ENCODE data around the gene SMCHD1. TPM values are rescaled to one million over a fixed set of nuclear protein-coding genes. Genes with fewer than 3 reads are reported as not detected.

SMCHD1 gene
- total and polyA plus RNA-seq, 4 donors, result 7.9 to 88.9 (median 46.6) TPM

DNA sequence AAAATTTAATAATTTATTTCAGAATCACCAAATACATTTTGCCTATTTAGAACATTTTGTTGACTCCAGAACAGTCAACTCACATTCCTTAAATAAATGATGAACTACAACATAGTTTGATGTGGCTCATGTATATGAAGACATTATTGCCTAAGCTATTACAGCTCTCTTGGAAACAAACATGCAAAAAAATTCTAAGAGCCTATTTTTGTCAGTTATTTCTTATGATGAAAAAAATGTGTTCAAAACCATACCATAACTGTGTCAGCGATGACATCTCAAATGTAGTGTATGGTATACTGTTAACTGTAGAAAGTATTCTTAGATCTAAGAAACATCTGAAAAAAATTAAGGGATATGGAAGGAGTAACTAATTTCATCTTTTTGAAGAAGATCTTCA is 185.0 kb downstream of the SMCHD1 start:
- no peak overlapping the region for H3K27ac ChIP-seq (ENCODE audit: low read depth in 1 of 2, low read length in 2 of 2)
- H3K36me3 ChIP-seq (ENCODE audit: control insufficient read depth in 1 of 2, insufficient read depth in 2 of 2, low read length in 1 of 2), result no peaks in the 10 kb centered on the region
- no peak overlapping the region for H3K4me3 ChIP-seq (ENCODE audit: low read length in 2 of 2)
- no peaks in the 10 kb centered on the region for H3K4me1 ChIP-seq (ENCODE audit: control insufficient read depth in 1 of 2, insufficient read depth in 2 of 2, low read length in 2 of 2)
- H3K27me3 ChIP-seq (ENCODE audit: control insufficient read depth in 1 of 2, insufficient read depth in 2 of 2, low read length in 1 of 2), result no peaks in the 10 kb centered on the region
- intact Hi-C loops (cut with DNase I), result no loop called here
- ATAC-seq (ENCODE audit: low FRiP score), result no peak
- no peak for DNase-seq
- H3K9me3 ChIP-seq (ENCODE audit: control insufficient read depth, low read length), result no peaks in the 10 kb centered on the region
- 84 to 89% methylated on average over 1 of the region's 1 CpG for WGBS, 2 donors

DNA sequence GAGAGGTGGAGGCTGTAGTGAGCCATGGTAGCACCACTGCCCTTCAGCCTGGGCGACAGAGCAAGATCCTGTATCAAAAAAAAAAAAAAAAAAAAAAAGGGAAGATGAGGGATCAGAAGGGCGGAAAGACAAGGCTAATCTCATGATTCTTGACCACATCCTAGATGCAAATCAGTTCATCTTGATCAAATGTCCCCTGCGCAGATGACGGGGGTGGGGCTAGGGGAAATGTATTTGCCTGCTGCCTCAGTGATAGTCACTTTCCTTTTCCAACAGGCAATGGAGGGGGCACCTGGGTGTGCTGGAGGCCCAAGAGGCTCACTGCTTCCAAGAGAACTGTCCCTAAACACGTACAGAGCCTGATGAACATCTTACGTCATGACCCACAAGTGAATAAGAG is 187.6 kb downstream of the SMCHD1 start:
- Histone ChIP-seq H3K9me3 (ENCODE audit: control insufficient read depth, low read length) (no peaks in the 10 kb centered on the region), H3K36me3 (ENCODE audit: control insufficient read depth in 1 of 2, insufficient read depth in 2 of 2, low read length in 1 of 2) (no peaks in the 10 kb centered on the region), H3K27me3 (ENCODE audit: control insufficient read depth in 1 of 2, insufficient read depth in 2 of 2, low read length in 1 of 2) (no peaks in the 10 kb centered on the region), H3K27ac (ENCODE audit: low read depth in 1 of 2, low read length in 2 of 2) (no peak overlapping the region), H3K4me1 (ENCODE audit: control insufficient read depth in 1 of 2, insufficient read depth in 2 of 2, low read length in 2 of 2) (no peaks in the 10 kb centered on the region), H3K4me3 (ENCODE audit: low read length in 2 of 2) (no peak overlapping the region)
- intact Hi-C loops (cut with DNase I), result no loop called here
- ATAC-seq (ENCODE audit: low FRiP score) (no peak), DNase-seq (peak in 1 of 2 donors; percentile 79)
- 80 to 81% methylated on average over 6 of the region's 6 CpGs for WGBS, 2 donors

DNA sequence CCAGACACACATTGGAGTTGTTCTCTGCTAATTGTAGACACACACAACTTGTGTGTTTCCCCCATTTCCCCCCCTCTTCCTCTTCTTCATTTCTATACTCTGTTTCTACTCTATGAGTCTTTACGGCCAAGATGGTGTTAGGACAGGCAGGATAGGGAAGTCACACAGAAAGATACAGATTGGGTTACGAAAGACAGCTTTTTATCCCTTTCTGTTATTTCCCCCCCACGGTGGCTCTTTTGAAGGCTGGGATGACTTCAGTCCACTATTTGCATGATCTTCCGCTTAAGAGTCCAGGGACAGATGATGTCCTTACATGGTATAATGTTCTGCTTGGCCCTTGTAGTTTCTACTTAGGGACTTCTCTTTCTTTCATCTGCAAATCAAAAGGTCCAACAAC is 189.6 kb downstream of the SMCHD1 start:
- Histone ChIP-seq H3K9me3 (ENCODE audit: control insufficient read depth, low read length) (no peaks in the 10 kb centered on the region), H3K27me3 (ENCODE audit: control insufficient read depth in 1 of 2, insufficient read depth in 2 of 2, low read length in 1 of 2) (no peaks in the 10 kb centered on the region), H3K4me1 (ENCODE audit: control insufficient read depth in 1 of 2, insufficient read depth in 2 of 2, low read length in 2 of 2) (no peaks in the 10 kb centered on the region), H3K4me3 (ENCODE audit: low read length in 2 of 2) (no peak overlapping the region), H3K36me3 (ENCODE audit: control insufficient read depth in 1 of 2, insufficient read depth in 2 of 2, low read length in 1 of 2) (no peaks in the 10 kb centered on the region), H3K27ac (ENCODE audit: low read depth in 1 of 2, low read length in 2 of 2) (no peak overlapping the region)
- intact Hi-C loops (cut with DNase I), result loop anchor here in 1 of 2 donors (5.0 kb wide), 1 partner anchor 38 kb away; no protein-coding TSS in a partner anchor
- ATAC-seq (ENCODE audit: low FRiP score), result no peak
- 90 to 95% methylated on average over 4 of the region's 4 CpGs for WGBS, 2 donors
- no peak for DNase-seq

DNA sequence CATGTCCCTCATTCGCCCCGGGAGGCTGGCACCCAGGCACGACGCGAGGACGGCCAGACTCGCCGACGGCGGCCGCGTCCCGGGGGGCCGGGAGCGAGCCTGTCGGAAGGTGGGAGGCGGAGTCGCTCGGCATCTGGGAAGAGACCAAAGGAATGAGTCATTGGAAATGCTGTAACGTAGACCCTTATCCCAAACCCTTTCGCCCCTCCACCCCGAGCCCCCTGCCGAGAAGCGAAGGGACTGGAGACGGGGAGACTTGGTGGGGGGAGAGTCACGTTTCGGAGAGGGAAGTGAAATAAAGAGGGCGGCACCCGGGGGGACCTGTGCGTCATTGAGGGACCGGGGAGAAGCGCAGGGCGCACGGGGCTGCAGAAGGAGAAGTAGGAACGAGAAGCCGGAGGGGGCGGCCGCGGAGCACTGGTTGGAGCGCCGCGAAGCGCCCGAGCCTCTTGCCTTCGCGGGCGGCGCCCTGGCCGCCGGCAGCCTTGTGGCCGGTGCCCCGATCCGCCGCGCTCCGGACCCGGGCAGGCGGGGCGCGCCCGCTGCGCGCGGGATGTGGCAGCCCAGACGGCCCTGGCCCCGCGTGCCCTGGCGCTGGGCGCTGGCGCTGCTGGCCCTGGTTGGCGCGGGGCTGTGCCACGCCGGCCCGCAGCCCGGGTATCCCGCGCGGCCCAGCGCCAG is 191.2 kb downstream of the SMCHD1 start, which contains the start of gene EMILIN2:
EMILIN2 (plus strand) TSS at position 371 of the 681 bp plus-strand sequence; CDS start at position 554, 183 bp downstream.
- Histone ChIP-seq H3K36me3 (ENCODE audit: control insufficient read depth in 1 of 2, insufficient read depth in 2 of 2, low read length in 1 of 2) (no peaks in the 10 kb centered on the region), H3K27me3 (ENCODE audit: control insufficient read depth in 1 of 2, insufficient read depth in 2 of 2, low read length in 1 of 2) (no peaks in the 10 kb centered on the region), H3K4me3 (ENCODE audit: low read length in 2 of 2) (peak within 1 kb of the TSS; percentile 32 to 49), H3K9me3 (ENCODE audit: control insufficient read depth, low read length) (no peaks in the 10 kb centered on the region), H3K27ac (ENCODE audit: low read depth in 1 of 2, low read length in 2 of 2) (no peak within 1 kb of the TSS), H3K4me1 (ENCODE audit: control insufficient read depth in 1 of 2, insufficient read depth in 2 of 2, low read length in 2 of 2) (no peaks in the 10 kb centered on the region)
- ATAC-seq (ENCODE audit: low FRiP score), result peak; percentile 70
- DNase-seq, result peak; percentile 92 to 94
- WGBS, 2 donors, result 0 to 1% methylated on average over 67 to 80 of the region's 80 CpGs
- intact Hi-C loops (cut with DNase I), result loop anchor here in 1 of 2 donors (5.0 kb wide), 1 partner anchor 39 kb away; no protein-coding TSS in a partner anchor

DNA sequence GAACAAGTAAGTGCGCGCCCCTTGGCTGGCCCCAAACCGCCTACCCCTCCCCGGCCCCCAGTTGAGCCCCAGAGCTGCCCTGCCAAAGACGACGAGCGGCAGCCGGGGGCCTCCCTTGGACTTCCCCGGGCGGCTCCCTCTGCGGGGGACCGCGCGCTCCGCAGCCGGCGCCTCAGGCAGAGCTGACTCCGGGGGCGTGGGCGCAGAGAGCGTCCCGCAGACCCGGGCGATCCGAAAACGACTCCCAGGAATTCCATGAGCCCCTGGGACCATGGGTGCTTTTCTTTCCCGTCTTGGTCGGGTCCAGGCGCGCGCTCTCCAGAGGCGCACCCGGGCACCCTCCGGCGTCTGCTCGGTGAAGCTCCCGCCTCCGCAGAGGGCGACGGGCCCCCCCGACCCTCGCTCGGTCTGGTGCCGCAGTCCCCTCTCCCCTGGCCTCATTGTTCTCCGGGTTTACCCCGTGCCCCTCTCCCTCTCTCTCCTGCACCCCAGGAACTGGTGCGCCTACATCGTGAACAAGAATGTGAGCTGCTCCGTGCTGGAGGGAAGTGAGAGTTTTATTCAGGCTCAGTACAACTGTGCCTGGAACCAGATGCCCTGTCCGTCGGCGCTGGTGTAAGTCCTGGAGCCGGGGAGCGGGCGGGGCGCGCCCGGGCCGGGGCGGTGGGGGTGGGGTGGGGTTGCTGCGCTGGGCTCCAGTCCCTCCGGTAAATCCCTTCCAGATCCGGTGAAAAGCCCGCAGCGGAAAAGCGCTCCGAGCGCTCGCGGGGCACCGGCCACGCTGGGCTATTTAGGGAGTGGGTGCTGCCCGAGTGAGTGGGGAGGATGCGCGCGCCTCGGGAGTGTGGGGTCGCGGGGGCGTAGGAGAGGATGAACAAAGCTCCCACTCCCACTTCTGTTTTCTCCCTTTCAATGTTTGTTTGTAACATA is 192.1 kb downstream of the SMCHD1 start:
- Histone ChIP-seq H3K27ac (ENCODE audit: low read depth in 1 of 2, low read length in 2 of 2) (no peak overlapping the region), H3K9me3 (ENCODE audit: control insufficient read depth, low read length) (no peaks in the 10 kb centered on the region), H3K36me3 (ENCODE audit: control insufficient read depth in 1 of 2, insufficient read depth in 2 of 2, low read length in 1 of 2) (no peaks in the 10 kb centered on the region), H3K4me1 (ENCODE audit: control insufficient read depth in 1 of 2, insufficient read depth in 2 of 2, low read length in 2 of 2) (no peaks in the 10 kb centered on the region), H3K27me3 (ENCODE audit: control insufficient read depth in 1 of 2, insufficient read depth in 2 of 2, low read length in 1 of 2) (no peaks in the 10 kb centered on the region), H3K4me3 (ENCODE audit: low read length in 2 of 2) (peak overlapping the region; percentile 32 to 49)
- 1% methylated on average over 58 to 80 of the region's 80 CpGs for WGBS, 2 donors
- ATAC-seq (ENCODE audit: low FRiP score) (peak; percentile 54), DNase-seq (peak; percentile 57 to 84)
- intact Hi-C loops (cut with DNase I), result loop anchor here in 1 of 2 donors (5.0 kb wide), 1 partner anchor 40 kb away; no protein-coding TSS in a partner anchor

DNA sequence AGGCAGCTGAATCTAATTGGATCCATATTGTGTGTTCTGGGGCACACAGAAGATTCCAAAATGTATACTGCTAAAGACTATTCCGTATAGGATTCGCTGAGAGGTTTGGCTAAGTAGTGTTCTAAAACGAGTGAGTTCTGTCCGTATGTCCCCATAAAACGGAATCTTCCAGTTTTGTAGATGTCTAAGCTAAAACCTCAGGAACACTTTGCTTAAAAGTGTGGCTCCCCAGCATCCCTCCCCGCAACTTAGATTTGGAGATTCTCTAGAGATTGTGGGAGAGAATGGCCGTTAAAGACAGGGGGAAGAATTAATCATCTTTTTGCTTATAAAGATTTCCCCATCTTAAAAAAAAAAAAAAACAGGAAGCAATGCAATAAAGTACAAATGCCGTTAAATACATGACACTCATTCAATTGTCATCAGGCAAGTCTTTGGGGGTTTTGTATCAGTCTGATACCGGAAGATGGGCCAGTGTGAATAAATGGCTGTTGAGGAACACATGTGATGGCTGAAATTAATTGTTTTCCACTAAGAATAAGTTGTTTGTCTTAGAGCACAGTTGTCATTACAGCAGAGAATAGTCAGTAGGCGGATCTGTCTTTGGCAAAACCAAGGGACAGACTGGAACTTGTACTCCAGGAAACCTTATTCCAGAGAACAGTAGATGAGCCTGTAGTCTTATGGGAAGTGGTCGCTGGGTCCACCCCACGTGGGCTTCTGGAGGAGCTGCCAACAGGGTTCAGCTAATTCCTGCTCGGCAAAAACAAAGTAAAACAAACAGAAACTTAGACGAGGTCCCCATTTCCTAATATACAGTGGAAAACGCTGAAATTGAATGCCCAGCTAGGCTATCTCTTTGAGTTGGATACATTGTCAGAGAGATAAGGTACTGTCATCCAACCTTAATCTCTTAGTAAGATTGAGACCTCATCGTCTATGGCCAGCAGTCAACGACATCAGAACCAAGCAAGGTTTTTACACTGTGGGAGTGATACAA is 193.0 kb downstream of the SMCHD1 start:
- WGBS, 2 donors, result 51 to 53% methylated on average over 17 of the region's 17 CpGs
- intact Hi-C loops (cut with DNase I), result loop anchor here in 1 of 2 donors (5.0 kb wide), 1 partner anchor 41 kb away; no protein-coding TSS in a partner anchor

DNA sequence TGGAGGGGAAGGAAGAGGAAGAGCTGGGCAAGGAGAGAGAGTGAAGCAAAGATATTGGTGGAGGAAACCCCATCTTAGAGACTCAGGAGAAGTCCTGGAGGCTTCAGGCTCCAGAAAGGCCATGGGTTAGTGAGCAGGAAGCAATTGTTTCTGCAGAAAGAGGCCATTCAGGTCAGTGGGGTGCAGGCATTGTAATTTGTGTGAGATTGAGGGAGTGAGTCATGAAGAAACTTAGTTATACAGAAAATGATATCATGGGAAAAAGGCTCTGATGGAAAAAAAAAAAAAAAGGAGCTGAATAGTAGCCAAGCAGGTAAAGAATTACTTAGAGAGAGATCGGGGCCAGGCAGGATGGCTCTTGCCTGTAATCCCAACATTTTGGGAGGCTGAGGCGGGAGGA is 195.3 kb downstream of the SMCHD1 start:
- ATAC-seq (ENCODE audit: low FRiP score) (no peak), DNase-seq (no peak)
- Histone ChIP-seq H3K4me1 (ENCODE audit: control insufficient read depth in 1 of 2, insufficient read depth in 2 of 2, low read length in 2 of 2) (no peaks in the 10 kb centered on the region), H3K27ac (ENCODE audit: low read depth in 1 of 2, low read length in 2 of 2) (no peak overlapping the region), H3K36me3 (ENCODE audit: control insufficient read depth in 1 of 2, insufficient read depth in 2 of 2, low read length in 1 of 2) (no peaks in the 10 kb centered on the region), H3K4me3 (ENCODE audit: low read length in 2 of 2) (no peak overlapping the region), H3K27me3 (ENCODE audit: control insufficient read depth in 1 of 2, insufficient read depth in 2 of 2, low read length in 1 of 2) (no peaks in the 10 kb centered on the region), H3K9me3 (ENCODE audit: control insufficient read depth, low read length) (no peaks in the 10 kb centered on the region)
- intact Hi-C loops (cut with DNase I), result no loop called here
- WGBS, 2 donors, result 92 to 100% methylated on average over 2 of the region's 2 CpGs

More for the DNA sequence above, 193.0 kb downstream of the SMCHD1 start:
- DNase-seq, result peak in 1 of 2 donors; percentile 55
- Histone ChIP-seq H3K27me3 (ENCODE audit: control insufficient read depth in 1 of 2, insufficient read depth in 2 of 2, low read length in 1 of 2) (no peaks in the 10 kb centered on the region), H3K36me3 (ENCODE audit: control insufficient read depth in 1 of 2, insufficient read depth in 2 of 2, low read length in 1 of 2) (no peaks in the 10 kb centered on the region), H3K27ac (ENCODE audit: low read depth in 1 of 2, low read length in 2 of 2) (no peak overlapping the region), H3K4me1 (ENCODE audit: control insufficient read depth in 1 of 2, insufficient read depth in 2 of 2, low read length in 2 of 2) (no peaks in the 10 kb centered on the region), H3K4me3 (ENCODE audit: low read length in 2 of 2) (no peak overlapping the region), H3K9me3 (ENCODE audit: control insufficient read depth, low read length) (no peaks in the 10 kb centered on the region)
- ATAC-seq (ENCODE audit: low FRiP score), result no peak

DNA sequence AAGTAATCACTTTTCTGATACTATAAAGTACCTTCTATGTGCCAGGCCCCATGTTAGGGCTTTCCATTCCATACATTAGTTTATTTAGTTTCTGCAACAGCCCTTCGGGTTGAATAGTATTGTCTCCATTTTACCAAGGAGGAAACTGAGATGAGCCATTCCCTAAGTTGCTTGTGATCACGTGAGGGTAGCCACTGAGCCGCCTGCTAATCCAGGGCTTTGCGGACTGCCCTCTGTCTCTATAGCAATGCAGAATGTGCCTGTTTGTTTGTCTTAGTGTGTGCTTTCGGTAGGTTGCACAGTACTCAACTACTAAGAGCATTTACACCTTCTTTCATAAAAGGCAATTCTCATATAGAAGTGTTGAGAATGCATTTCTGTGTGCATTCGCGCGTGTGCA is 196.2 kb downstream of the SMCHD1 start:
- intact Hi-C loops (cut with DNase I), result no loop called here
- DNase-seq (no peak), ATAC-seq (ENCODE audit: low FRiP score) (no peak)
- Histone ChIP-seq H3K36me3 (ENCODE audit: control insufficient read depth in 1 of 2, insufficient read depth in 2 of 2, low read length in 1 of 2) (no peaks in the 10 kb centered on the region), H3K27me3 (ENCODE audit: control insufficient read depth in 1 of 2, insufficient read depth in 2 of 2, low read length in 1 of 2) (no peaks in the 10 kb centered on the region), H3K27ac (ENCODE audit: low read depth in 1 of 2, low read length in 2 of 2) (no peak overlapping the region), H3K4me1 (ENCODE audit: control insufficient read depth in 1 of 2, insufficient read depth in 2 of 2, low read length in 2 of 2) (no peaks in the 10 kb centered on the region), H3K4me3 (ENCODE audit: low read length in 2 of 2) (no peak overlapping the region), H3K9me3 (ENCODE audit: control insufficient read depth, low read length) (no peaks in the 10 kb centered on the region)
- 95 to 96% methylated on average over 8 of the region's 8 CpGs for WGBS, 2 donors
